ENCODE data around the gene JAKMIP1.

DNA sequence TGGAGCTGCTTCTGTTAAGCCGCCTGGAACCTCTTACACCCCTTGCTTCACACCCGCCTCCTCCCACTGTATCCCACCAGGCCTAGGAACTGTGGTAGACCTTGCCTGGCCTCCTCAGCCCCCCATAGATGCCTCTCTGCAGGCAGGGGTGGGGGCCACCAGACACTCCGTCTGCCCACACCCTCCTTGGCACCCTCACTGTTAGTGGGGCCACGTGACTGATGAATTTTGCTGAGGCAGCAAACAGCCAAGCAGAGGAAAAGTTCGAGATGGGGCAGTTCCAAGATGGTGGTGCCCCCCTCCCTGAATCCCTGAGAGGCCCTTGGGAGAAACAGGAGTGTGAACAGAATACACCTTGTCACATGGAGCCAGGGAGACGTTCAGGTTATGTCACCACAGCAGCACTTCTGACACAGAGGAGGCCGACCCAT lies 141.0 kb downstream of the JAKMIP1 start:
- TF ChIP-seq TARDBP (IDR thresholded peaks at IDR 0.05) (no peak), BHLHE40 (IDR thresholded peaks at IDR 0.05; ENCODE audit: borderline replicate concordance) (no peak), SP1 (IDR thresholded peaks at IDR 0.05) (no peak), FOXK2 (IDR thresholded peaks at IDR 0.05) (no peak), SUZ12 (IDR thresholded peaks at IDR 0.05) (no peak), HDGF (IDR thresholded peaks at IDR 0.05; ENCODE audit: borderline replicate concordance) (no peak), CTBP1 (IDR thresholded peaks at IDR 0.05; ENCODE audit: borderline replicate concordance) (no peak), NFRKB (IDR thresholded peaks at IDR 0.05) (no peak), FOXM1 (IDR thresholded peaks at IDR 0.05; ENCODE audit: borderline replicate concordance) (no peak)
